HEK293 (cell line): ENCODE data around the gene RHBDD2.

ENCODE experiments used
- TF ChIP-seq, protein P1 (sequence below): fragments of 450-650 bp; formaldehyde crosslinking; IDR thresholded peaks from 2 replicates; pipeline ENCODE4 v1.5.1; 2016; ENCODE audit warnings: missing biosample characterization, missing genetic modification characterization, low read depth
- TF ChIP-seq, protein P2 (sequence below): fragments of 450-650 bp; formaldehyde crosslinking; IDR thresholded peaks from 2 replicates; pipeline ENCODE4 v1.5.1; 2016; ENCODE audit warnings: missing biosample characterization, missing genetic modification characterization
- TF ChIP-seq, protein P3 (sequence below): fragments of 450-650 bp; formaldehyde crosslinking; IDR thresholded peaks from 2 replicates; pipeline ENCODE4 v1.5.1; 2016; ENCODE audit warnings: missing biosample characterization, missing genetic modification characterization

DNA sequence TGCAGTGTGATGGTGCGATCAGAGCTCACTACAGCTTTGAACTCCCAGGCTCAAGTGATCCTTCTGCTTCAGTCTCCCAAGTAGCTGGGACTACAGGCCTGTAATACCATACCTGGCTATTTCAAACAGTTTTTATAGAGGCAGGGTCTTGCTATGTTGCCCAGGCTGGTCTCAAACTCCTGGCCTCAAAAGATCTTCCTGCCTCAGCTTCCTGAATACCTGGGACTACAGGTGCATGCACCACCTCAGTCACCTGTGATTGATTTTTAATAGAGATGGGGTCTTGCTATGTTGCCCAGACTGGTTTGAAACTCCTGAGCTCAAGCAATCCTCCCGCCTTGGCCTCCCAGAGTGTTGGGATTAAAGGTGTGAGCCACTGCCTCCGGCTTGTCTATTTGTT, 38.8 kb upstream of the RHBDD2 start:
- TF ChIP-seq, protein P1, sequence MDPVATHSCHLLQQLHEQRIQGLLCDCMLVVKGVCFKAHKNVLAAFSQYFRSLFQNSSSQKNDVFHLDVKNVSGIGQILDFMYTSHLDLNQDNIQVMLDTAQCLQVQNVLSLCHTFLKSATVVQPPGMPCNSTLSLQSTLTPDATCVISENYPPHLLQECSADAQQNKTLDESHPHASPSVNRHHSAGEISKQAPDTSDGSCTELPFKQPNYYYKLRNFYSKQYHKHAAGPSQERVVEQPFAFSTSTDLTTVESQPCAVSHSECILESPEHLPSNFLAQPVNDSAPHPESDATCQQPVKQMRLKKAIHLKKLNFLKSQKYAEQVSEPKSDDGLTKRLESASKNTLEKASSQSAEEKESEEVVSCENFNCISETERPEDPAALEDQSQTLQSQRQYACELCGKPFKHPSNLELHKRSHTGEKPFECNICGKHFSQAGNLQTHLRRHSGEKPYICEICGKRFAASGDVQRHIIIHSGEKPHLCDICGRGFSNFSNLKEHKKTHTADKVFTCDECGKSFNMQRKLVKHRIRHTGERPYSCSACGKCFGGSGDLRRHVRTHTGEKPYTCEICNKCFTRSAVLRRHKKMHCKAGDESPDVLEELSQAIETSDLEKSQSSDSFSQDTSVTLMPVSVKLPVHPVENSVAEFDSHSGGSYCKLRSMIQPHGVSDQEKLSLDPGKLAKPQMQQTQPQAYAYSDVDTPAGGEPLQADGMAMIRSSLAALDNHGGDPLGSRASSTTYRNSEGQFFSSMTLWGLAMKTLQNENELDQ: no peak
- TF ChIP-seq, protein P2, sequence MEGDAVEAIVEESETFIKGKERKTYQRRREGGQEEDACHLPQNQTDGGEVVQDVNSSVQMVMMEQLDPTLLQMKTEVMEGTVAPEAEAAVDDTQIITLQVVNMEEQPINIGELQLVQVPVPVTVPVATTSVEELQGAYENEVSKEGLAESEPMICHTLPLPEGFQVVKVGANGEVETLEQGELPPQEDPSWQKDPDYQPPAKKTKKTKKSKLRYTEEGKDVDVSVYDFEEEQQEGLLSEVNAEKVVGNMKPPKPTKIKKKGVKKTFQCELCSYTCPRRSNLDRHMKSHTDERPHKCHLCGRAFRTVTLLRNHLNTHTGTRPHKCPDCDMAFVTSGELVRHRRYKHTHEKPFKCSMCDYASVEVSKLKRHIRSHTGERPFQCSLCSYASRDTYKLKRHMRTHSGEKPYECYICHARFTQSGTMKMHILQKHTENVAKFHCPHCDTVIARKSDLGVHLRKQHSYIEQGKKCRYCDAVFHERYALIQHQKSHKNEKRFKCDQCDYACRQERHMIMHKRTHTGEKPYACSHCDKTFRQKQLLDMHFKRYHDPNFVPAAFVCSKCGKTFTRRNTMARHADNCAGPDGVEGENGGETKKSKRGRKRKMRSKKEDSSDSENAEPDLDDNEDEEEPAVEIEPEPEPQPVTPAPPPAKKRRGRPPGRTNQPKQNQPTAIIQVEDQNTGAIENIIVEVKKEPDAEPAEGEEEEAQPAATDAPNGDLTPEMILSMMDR: no peak
- TF ChIP-seq, protein P3, sequence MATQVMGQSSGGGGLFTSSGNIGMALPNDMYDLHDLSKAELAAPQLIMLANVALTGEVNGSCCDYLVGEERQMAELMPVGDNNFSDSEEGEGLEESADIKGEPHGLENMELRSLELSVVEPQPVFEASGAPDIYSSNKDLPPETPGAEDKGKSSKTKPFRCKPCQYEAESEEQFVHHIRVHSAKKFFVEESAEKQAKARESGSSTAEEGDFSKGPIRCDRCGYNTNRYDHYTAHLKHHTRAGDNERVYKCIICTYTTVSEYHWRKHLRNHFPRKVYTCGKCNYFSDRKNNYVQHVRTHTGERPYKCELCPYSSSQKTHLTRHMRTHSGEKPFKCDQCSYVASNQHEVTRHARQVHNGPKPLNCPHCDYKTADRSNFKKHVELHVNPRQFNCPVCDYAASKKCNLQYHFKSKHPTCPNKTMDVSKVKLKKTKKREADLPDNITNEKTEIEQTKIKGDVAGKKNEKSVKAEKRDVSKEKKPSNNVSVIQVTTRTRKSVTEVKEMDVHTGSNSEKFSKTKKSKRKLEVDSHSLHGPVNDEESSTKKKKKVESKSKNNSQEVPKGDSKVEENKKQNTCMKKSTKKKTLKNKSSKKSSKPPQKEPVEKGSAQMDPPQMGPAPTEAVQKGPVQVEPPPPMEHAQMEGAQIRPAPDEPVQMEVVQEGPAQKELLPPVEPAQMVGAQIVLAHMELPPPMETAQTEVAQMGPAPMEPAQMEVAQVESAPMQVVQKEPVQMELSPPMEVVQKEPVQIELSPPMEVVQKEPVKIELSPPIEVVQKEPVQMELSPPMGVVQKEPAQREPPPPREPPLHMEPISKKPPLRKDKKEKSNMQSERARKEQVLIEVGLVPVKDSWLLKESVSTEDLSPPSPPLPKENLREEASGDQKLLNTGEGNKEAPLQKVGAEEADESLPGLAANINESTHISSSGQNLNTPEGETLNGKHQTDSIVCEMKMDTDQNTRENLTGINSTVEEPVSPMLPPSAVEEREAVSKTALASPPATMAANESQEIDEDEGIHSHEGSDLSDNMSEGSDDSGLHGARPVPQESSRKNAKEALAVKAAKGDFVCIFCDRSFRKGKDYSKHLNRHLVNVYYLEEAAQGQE (tag by site-specific recombination): no peak
